ENCODE results near the gene SCN11A. TPM values are rescaled to one million over a fixed set of nuclear protein-coding genes. Genes with fewer than 3 reads are reported as not detected.

SCN11A gene
- 0.07 TPM for polyA plus RNA-seq (2013, experiment 1 of 2)
- polyA plus RNA-seq (2013, experiment 2 of 2), result 0.07 TPM

DNA sequence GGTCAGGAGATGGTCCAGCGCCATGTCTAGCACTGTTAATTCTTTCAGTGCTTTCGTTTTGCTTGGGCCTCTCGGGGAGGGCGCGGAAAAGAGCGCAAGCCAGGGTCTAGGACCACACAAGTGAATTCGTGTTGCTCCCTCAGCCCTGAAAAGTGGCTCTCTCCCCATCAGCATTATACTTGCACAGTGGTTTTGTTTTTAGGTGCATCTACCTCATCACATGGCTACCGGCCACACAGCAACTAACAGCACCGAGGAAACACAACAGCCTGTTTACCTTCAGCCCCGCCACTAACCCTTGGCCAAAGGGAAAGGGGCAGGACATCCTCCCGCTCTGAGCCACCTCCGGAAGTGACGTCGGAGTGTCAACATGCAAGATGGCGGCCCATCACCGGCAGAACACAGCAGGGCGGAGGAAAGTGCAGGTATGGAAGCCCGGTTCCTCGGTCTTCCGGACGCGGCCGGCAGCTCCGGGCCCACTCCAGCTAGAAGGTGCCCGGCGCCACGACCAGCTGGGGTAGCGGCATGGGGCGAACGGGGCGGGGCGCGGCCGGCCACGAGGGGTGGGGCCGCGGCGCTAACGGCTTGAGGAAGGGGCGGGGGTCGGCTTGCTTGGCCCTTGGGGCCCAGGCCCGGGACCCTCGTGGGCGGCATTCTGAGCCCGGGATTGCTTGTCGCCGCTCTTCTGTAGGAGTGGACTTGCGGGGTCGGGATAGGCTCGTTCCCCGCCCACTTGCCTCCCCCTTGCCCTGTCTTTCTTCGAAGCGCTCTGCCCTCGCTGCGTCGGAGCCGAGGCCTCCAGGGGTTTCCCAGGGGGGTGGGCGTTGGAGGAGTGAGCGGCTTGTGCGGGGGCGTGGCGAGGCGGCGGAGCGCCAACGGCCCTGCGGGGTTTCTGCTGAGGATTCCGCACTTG, at the start of gene SCN11A, which contains the start of gene WDR48:
SCN11A (minus strand) TSS at position 296 of the 913 bp plus-strand sequence. CDS start 101,582 bp downstream, outside the sequence.
WDR48 (plus strand) TSS at position 368 of the 913 bp plus-strand sequence; CDS start at position 378, 10 bp downstream.
- Histone ChIP-seq H3K27ac (ENCODE audit: low read depth, low read length) (peak within 1 kb of the TSS; percentile 72), H2BK5ac (ENCODE audit: low read length) (no peak within 1 kb of the TSS), H4K8ac (ENCODE audit: low read depth, low read length) (no peak within 1 kb of the TSS), H3K4me3 (ENCODE audit: low read length) (peak within 1 kb of the TSS; percentile 87), H2BK120ac (ENCODE audit: low read depth, low read length) (peak within 1 kb of the TSS; percentile 46), H3K23ac (ENCODE audit: low read length) (no peak within 1 kb of the TSS), H2AK5ac (ENCODE audit: low read length) (no peak within 1 kb of the TSS), H3K4me2 (ENCODE audit: low read length) (peak within 1 kb of the TSS; percentile 61), H3K36me3 (ENCODE audit: control insufficient read depth, insufficient read depth, low read length) (no peaks in the 10 kb centered on the region), H3K4ac (ENCODE audit: low read depth, low read length) (peak within 1 kb of the TSS; percentile 78), H4K5ac (ENCODE audit: low read length) (no peak within 1 kb of the TSS), H3K79me1 (ENCODE audit: low read length) (peaks cover 6% of the 10 kb centered on the region), H3K79me2 (ENCODE audit: control insufficient read depth, insufficient read depth, low read length) (peaks cover 20% of the 10 kb centered on the region), H3K18ac (ENCODE audit: low read length) (peak within 1 kb of the TSS; percentile 60), H3K27me3 (ENCODE audit: insufficient read depth, low read length, poor library complexity) (no peaks in the 10 kb centered on the region), H3K56ac (ENCODE audit: low read length) (peak within 1 kb of the TSS; percentile 92), H3K9ac (ENCODE audit: low read length) (peak within 1 kb of the TSS; percentile 73), H2BK15ac (replicated peaks; ENCODE audit: low read depth) (no peak within 1 kb of the TSS), H3K4me1 (ENCODE audit: control insufficient read depth, low read depth, low read length) (no peaks in the 10 kb centered on the region)
- WGBS (ENCODE audit: extremely low coverage, insufficient coverage, low lambda C conversion rate), result no CpG with 5 or more reads among the region's 68 CpGs
- DNase-seq, result peak; percentile 98

DNA sequence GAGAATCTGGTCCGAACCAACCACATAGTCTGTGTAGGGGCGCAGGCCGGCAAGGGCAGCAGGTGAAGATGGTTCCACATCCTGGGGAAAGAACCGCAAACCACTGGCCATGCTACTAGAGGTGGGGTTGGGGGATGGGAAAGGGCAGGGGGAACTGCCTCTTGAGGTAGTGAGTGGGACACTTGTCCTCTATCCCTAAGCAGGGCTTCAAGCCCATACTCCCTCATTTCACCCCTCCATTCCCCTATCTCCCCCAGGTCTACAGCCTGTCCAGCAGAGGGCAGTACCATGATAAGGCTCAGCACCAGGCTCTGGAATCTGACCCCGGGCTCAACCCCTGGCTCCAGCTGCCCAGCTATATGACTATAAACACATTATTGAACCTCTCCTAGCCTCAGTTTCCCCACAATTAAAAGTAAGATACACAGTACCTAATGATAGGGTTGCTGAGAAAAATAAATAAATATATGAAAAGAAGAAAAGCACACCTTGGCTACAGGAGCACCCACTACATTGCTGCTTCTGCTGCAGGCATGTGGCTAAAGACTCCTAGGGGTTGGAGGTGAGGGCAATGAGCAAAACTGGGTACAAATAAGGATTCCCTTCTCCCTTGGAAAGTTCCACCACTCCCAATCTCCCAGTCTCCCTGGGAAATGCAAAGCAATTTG, 49.4 kb upstream of the SCN11A start:
- Histone ChIP-seq H3K9ac (ENCODE audit: low read length) (no peak overlapping the region), H2BK5ac (ENCODE audit: low read length) (no peak overlapping the region), H3K4me3 (ENCODE audit: low read length) (no peak overlapping the region), H4K8ac (ENCODE audit: low read depth, low read length) (no peak overlapping the region), H3K4ac (ENCODE audit: low read depth, low read length) (no peak overlapping the region), H3K36me3 (ENCODE audit: control insufficient read depth, insufficient read depth, low read length) (peaks cover 6% of the 10 kb centered on the region), H3K4me2 (ENCODE audit: low read length) (no peak overlapping the region), H4K5ac (ENCODE audit: low read length) (no peak overlapping the region), H3K23ac (ENCODE audit: low read length) (no peak overlapping the region), H3K18ac (ENCODE audit: low read length) (no peak overlapping the region), H3K56ac (ENCODE audit: low read length) (no peak overlapping the region), H3K4me1 (ENCODE audit: control insufficient read depth, low read depth, low read length) (no peaks in the 10 kb centered on the region), H3K27me3 (ENCODE audit: insufficient read depth, low read length, poor library complexity) (no peaks in the 10 kb centered on the region), H3K79me1 (ENCODE audit: low read length) (peaks cover 7% of the 10 kb centered on the region), H3K27ac (ENCODE audit: low read depth, low read length) (no peak overlapping the region), H2AK5ac (ENCODE audit: low read length) (no peak overlapping the region), H2BK15ac (replicated peaks; ENCODE audit: low read depth) (no peak overlapping the region), H3K79me2 (ENCODE audit: control insufficient read depth, insufficient read depth, low read length) (no peaks in the 10 kb centered on the region), H2BK120ac (ENCODE audit: low read depth, low read length) (no peak overlapping the region)
- DNase-seq, result peak; percentile 69
- no CpG with 5 or more reads among the region's 5 CpGs for WGBS (ENCODE audit: extremely low coverage, insufficient coverage, low lambda C conversion rate)

DNA sequence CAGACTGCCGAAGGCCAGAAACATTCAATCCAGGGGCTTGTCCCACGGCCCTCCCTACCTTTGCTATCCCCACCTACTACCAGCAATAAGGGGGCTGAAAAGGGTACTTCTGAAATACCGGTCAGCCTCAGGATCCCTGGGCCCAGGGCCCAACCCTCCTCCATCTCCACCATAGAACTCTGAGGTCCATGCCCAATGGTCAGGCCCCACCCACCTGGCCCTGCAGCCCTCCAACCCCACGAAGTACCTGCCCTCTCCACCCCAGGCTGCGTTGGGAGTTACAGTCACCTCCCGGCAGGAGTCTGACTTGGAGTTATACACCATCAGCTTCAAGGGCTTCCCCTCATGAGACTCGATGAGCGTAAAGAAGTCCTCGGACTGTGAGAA, 48.7 kb upstream of the SCN11A start:
- no peak overlapping the region for H3K23ac ChIP-seq (ENCODE audit: low read length)
- no peak overlapping the region for H3K27ac ChIP-seq (ENCODE audit: low read depth, low read length)
- H2AK5ac ChIP-seq (ENCODE audit: low read length), result no peak overlapping the region
- H3K56ac ChIP-seq (ENCODE audit: low read length), result no peak overlapping the region
- no peak overlapping the region for H3K4me3 ChIP-seq (ENCODE audit: low read length)
- H3K27me3 ChIP-seq (ENCODE audit: insufficient read depth, low read length, poor library complexity), result no peaks in the 10 kb centered on the region
- H3K18ac ChIP-seq (ENCODE audit: low read length), result no peak overlapping the region
- no peak overlapping the region for H3K4me2 ChIP-seq (ENCODE audit: low read length)
- H3K79me2 ChIP-seq (ENCODE audit: control insufficient read depth, insufficient read depth, low read length), result no peaks in the 10 kb centered on the region
- H4K5ac ChIP-seq (ENCODE audit: low read length), result no peak overlapping the region
- WGBS (ENCODE audit: extremely low coverage, insufficient coverage, low lambda C conversion rate), result no CpG with 5 or more reads among the region's 9 CpGs
- no peak overlapping the region for H3K4ac ChIP-seq (ENCODE audit: low read depth, low read length)
- no peak overlapping the region for H2BK5ac ChIP-seq (ENCODE audit: low read length)
- no peaks in the 10 kb centered on the region for H3K4me1 ChIP-seq (ENCODE audit: control insufficient read depth, low read depth, low read length)
- H3K79me1 ChIP-seq (ENCODE audit: low read length), result peaks cover 4% of the 10 kb centered on the region
- no peak overlapping the region for H4K8ac ChIP-seq (ENCODE audit: low read depth, low read length)
- DNase-seq, result no peak
- no peak overlapping the region for H2BK15ac ChIP-seq (replicated peaks; ENCODE audit: low read depth)
- H2BK120ac ChIP-seq (ENCODE audit: low read depth, low read length), result no peak overlapping the region
- H3K36me3 ChIP-seq (ENCODE audit: control insufficient read depth, insufficient read depth, low read length), result peaks cover 6% of the 10 kb centered on the region
- H3K9ac ChIP-seq (ENCODE audit: low read length), result no peak overlapping the region

- H2AK5ac ChIP-seq (ENCODE audit: low read length), result no peak overlapping the region
- H4K8ac ChIP-seq (ENCODE audit: low read depth, low read length), result no peak overlapping the region
- no peak overlapping the region for H3K9ac ChIP-seq (ENCODE audit: low read length)
- no peaks in the 10 kb centered on the region for H3K27me3 ChIP-seq (ENCODE audit: insufficient read depth, low read length, poor library complexity)
- DNase-seq, result no peak
- H3K23ac ChIP-seq (ENCODE audit: low read length), result no peak overlapping the region
- H3K4ac ChIP-seq (ENCODE audit: low read depth, low read length), result no peak overlapping the region
- H3K4me3 ChIP-seq (ENCODE audit: low read length), result no peak overlapping the region
- no peaks in the 10 kb centered on the region for H3K79me2 ChIP-seq (ENCODE audit: control insufficient read depth, insufficient read depth, low read length)
- no peak overlapping the region for H3K56ac ChIP-seq (ENCODE audit: low read length)
- peaks cover 6% of the 10 kb centered on the region for H3K36me3 ChIP-seq (ENCODE audit: control insufficient read depth, insufficient read depth, low read length)
- peaks cover 3% of the 10 kb centered on the region for H3K79me1 ChIP-seq (ENCODE audit: low read length)
- H3K18ac ChIP-seq (ENCODE audit: low read length), result no peak overlapping the region
- no peak overlapping the region for H3K27ac ChIP-seq (ENCODE audit: low read depth, low read length)
- H3K4me2 ChIP-seq (ENCODE audit: low read length), result no peak overlapping the region
- no peak overlapping the region for H2BK5ac ChIP-seq (ENCODE audit: low read length)
- H2BK120ac ChIP-seq (ENCODE audit: low read depth, low read length), result no peak overlapping the region
- no peak overlapping the region for H4K5ac ChIP-seq (ENCODE audit: low read length)
- no peak overlapping the region for H2BK15ac ChIP-seq (replicated peaks; ENCODE audit: low read depth)
- no CpG with 5 or more reads among the region's 2 CpGs for WGBS (ENCODE audit: extremely low coverage, insufficient coverage, low lambda C conversion rate)
- H3K4me1 ChIP-seq (ENCODE audit: control insufficient read depth, low read depth, low read length), result no peaks in the 10 kb centered on the region
These were observed 48.2 kb upstream of the SCN11A start for GRCh38 chr3:39099738-39100499.

- Histone ChIP-seq H2BK5ac (ENCODE audit: low read length) (no peak overlapping the region), H3K79me2 (ENCODE audit: control insufficient read depth, insufficient read depth, low read length) (no peaks in the 10 kb centered on the region), H2AK5ac (ENCODE audit: low read length) (no peak overlapping the region), H3K36me3 (ENCODE audit: control insufficient read depth, insufficient read depth, low read length) (peaks cover 6% of the 10 kb centered on the region), H3K56ac (ENCODE audit: low read length) (no peak overlapping the region), H2BK120ac (ENCODE audit: low read depth, low read length) (no peak overlapping the region), H3K4me3 (ENCODE audit: low read length) (no peak overlapping the region), H3K18ac (ENCODE audit: low read length) (no peak overlapping the region), H3K9ac (ENCODE audit: low read length) (no peak overlapping the region), H3K27me3 (ENCODE audit: insufficient read depth, low read length, poor library complexity) (no peaks in the 10 kb centered on the region), H3K27ac (ENCODE audit: low read depth, low read length) (no peak overlapping the region), H3K23ac (ENCODE audit: low read length) (no peak overlapping the region), H2BK15ac (replicated peaks; ENCODE audit: low read depth) (no peak overlapping the region), H3K4ac (ENCODE audit: low read depth, low read length) (no peak overlapping the region), H4K5ac (ENCODE audit: low read length) (no peak overlapping the region), H3K4me2 (ENCODE audit: low read length) (no peak overlapping the region), H4K8ac (ENCODE audit: low read depth, low read length) (no peak overlapping the region), H3K4me1 (ENCODE audit: control insufficient read depth, low read depth, low read length) (no peaks in the 10 kb centered on the region), H3K79me1 (ENCODE audit: low read length) (peaks cover 3% of the 10 kb centered on the region)
- DNase-seq, result no peak
- no CpG with 5 or more reads among the region's 1 CpG for WGBS (ENCODE audit: extremely low coverage, insufficient coverage, low lambda C conversion rate)
These were observed 47.5 kb upstream of the SCN11A start for GRCh38 chr3:39099242-39099641.

All from mesendoderm (in vitro differentiated cells).